ENCODE measurements around the gene TNFAIP8L3.

GRCh38 chr15:51104512-51104911 lies 9.8 kb upstream of the TNFAIP8L3 start:
- TF ChIP-seq, protein P1, sequence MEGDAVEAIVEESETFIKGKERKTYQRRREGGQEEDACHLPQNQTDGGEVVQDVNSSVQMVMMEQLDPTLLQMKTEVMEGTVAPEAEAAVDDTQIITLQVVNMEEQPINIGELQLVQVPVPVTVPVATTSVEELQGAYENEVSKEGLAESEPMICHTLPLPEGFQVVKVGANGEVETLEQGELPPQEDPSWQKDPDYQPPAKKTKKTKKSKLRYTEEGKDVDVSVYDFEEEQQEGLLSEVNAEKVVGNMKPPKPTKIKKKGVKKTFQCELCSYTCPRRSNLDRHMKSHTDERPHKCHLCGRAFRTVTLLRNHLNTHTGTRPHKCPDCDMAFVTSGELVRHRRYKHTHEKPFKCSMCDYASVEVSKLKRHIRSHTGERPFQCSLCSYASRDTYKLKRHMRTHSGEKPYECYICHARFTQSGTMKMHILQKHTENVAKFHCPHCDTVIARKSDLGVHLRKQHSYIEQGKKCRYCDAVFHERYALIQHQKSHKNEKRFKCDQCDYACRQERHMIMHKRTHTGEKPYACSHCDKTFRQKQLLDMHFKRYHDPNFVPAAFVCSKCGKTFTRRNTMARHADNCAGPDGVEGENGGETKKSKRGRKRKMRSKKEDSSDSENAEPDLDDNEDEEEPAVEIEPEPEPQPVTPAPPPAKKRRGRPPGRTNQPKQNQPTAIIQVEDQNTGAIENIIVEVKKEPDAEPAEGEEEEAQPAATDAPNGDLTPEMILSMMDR (IDR thresholded peaks at IDR 0.05), result no peak
- TF ChIP-seq ZFX (IDR thresholded peaks at IDR 0.05; ENCODE audit: borderline replicate concordance), result no peak
